Measurements from ENCODE around the gene IPO9. TPM values are rescaled to one million over a fixed set of nuclear protein-coding genes. Genes with fewer than 3 reads are reported as not detected.

IPO9 gene
- total RNA-seq (2014; rRNA removed; shearing (Covaris generic)) = 30.1 and 38.9 TPM in 2 replicates
- 26.7 and 31.1 TPM in 2 replicates for polyA plus RNA-seq (2015; cell fraction: cytosol; rRNA removed)
- 48.8 and 53.8 TPM in 2 replicates for polyA plus RNA-seq (2015; cell fraction: nucleus; rRNA removed)

DNA sequence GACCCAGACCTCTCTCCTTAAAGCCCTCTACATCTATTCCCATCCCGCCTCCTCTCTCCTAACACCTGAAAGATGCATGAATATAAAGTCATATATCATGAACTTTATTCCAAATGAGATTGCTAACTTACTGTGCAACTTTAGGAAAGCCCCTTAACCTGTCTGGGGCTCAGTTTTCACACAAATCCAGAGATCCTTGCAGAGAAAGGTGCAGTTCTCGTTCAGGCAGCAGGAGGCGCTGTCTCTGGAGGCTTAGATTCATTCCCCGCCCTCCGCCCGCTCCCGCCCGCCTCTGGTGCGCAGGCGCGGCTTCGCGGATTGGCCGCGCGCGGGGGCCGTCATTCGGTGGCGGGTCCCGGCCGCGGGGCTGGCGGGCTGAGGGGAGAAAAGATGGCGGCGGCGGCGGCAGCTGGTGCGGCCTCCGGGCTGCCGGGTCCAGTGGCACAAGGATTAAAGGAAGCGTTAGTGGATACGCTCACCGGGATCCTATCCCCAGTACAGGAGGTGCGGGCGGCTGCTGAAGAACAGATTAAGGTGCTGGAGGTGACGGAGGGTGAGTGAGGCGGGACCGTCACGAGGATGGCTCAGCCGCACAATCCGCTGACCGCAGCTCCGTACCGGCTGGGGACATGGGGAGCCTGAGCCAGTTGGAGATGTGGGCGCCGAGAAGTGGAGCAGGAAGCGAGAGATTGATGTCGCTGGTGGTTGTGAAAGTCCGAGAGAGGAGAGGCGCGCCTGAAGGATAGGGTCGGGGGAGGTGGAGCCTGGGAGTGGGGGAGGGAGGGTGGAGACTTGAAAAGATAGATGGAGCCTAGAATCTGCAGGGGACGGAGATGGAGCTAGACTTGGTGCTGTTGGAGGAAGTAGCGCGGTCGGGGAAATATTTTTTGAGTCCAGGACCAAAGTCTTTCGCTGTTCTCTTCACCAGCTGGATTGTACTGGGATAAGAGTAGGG lies at the start of gene IPO9:
IPO9 (plus strand) TSS at position 338 of the 955 bp plus-strand sequence; CDS start at position 391, 53 bp downstream.
- peak; percentile 91 for DNase-seq (ENCODE audit: low read depth)

DNA sequence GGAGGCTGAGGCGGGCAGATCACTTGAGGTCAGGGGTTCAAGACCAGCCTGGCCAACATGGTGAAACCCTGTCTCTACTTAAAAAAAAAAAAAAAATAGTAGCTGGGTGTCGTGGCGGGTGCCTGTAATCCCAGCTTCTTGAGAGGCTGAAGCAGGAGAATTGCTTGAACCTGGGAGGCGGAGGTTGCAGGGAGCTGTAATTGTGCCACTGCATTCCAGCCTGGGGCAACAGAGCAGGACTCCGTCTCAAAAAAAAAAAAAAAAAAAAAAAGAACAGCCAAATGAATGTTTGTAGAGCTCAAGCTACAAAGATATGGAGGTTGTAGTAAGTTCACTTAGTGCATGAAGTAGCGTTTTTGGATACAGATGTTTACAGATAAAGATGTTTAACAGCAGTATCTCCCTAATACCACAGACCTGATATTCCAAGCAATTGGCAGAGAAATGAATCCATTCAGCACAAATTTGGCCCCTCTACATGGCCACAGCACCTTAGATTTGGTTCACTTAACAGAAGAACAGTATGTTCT lies 49.5 kb upstream of the IPO9 start:
- DNase-seq (ENCODE audit: low read depth) = no peak

DNA sequence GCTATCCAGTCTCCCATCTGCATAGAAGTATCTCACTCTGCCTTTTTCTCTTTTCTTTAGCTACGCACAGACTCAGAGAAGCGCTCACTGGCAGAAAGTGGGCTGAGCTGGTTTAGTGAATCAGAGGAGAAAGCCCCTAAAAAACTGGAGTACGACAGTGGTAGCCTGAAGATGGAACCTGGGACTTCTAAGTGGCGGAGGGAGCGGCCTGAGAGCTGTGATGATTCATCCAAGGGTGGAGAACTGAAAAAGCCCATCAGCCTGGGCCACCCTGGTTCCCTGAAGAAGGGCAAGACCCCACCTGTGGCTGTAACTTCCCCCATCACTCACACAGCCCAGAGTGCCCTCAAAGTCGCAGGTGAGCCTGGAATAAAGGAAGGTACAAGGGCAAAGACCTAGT lies 48.0 kb upstream of the IPO9 start:
- DNase-seq (ENCODE audit: low read depth) = no peak

DNA sequence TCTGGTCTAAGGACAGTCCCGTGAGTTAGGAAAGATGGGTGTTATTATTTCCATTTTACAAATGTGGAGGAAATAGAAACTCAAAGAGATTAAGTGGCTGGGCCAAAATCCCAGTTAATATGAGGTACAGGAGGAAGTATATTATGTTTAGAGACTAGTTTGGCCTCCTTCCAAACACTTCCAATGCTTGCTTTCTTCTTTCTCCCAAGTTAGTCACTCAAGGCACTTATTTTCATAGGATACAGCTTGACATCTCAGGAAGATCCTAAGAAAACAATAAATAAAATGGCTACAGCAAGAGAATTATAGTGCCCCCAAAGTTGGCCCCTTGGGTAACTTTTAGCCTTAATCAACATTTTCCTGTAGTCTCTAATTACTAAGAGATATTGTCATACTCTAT lies 47.5 kb upstream of the IPO9 start:
- peak; percentile 41 for DNase-seq (ENCODE audit: low read depth)

DNA sequence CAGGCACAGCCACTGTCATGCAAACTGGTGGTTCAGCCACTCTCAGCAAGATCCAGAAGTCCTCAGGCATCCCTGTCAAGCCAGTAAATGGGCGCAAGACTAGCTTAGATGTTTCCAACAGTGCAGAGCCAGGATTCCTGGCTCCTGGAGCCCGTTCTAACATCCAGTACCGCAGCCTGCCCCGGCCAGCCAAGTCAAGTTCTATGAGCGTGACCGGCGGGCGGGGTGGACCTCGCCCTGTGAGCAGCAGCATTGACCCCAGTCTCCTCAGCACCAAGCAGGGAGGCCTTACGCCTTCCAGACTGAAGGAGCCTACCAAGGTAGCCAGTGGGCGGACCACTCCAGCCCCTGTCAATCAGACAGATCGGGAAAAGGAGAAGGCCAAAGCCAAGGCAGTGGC lies 46.6 kb upstream of the IPO9 start:
- DNase-seq (ENCODE audit: low read depth) = no peak

DNA sequence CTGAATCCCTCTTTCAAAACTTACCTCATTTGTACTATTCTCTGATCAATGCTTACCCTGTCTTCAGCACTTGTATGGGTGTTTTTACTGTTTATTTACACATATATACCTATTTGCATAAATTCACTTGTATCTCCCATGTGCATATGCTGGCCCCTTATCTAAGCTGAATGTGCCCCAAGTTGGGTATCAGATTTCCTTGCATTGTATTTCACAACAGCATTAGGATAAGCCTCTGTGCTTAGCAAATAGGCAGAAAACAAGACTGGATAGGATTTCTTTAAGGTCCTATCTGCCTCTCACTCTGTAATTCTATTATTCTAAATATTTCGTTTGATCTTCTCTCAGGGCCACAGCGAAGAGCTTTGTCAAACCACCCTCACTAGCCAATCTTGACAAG lies 45.9 kb upstream of the IPO9 start:
- no peak for DNase-seq (ENCODE audit: low read depth)

DNA sequence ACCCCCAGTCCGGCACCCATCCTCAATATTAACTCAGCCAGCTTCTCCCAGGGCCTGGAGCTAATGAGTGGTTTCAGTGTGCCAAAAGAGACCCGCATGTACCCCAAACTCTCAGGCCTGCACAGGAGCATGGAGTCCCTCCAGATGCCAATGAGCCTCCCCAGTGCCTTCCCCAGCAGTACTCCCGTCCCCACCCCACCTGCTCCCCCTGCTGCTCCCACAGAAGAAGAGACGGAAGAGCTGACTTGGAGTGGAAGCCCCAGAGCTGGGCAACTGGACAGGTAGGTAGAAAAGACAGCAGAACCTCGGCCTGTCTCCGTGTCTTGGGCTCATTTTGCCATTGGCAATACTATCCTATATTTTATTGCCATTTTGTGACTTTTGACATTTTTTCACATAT lies 45.4 kb upstream of the IPO9 start:
- DNase-seq (ENCODE audit: low read depth) = no peak

DNA sequence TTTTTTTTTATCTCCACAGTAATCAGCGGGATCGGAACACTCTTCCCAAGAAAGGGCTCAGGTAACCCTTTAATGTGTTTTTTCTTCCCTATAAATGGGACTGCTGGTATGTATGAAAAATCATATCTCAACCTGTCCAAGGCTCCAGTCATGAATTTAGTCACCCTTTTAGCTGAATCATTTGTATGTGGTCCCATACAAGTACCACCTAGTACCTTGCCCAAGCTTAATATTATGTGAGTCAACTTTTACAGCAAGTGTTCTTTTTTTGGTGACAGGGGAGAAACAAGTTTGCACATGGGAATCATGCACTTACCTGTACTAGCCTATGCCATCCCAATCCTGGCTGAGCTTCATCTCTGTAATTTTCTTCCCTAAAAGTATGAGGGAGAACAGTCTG lies 43.7 kb upstream of the IPO9 start:
- DNase-seq (ENCODE audit: low read depth) = no peak

DNA sequence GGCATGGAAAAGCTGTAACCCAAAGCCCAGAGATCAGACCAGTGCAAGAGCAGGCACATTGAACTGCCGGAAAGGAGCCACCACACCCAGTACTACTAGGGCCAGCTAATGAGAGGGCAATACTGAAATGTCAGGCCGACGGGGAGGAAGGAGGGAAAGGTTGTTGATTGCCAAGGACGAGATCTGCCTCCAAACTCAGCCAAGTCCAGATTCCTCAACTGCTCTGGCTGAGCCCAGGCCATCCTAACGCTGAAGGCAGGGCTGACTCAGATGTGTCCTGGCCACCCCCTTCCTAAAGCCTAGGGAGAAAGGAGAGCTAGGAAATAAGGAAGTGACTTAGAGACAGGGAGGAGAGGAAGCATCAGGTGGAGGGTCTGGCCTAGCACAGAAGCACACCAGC lies 42.1 kb upstream of the IPO9 start:
- no peak for DNase-seq (ENCODE audit: low read depth)

DNA sequence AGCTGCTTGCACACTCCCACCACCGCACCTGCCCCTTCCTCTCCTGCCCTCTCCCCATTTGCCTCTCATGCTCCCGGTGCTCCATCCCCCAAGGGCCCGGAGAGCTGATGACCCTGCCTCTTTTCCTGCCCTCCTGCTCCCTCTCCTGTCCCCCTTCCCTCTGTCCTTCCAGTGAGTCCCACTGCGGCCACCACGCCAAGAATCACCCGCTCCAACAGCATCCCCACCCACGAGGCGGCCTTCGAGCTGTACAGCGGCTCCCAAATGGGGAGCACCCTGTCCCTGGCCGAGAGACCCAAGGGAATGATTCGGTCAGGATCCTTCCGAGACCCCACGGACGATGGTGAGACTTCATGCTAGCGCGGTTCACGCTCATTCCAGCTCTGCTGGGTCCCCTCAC lies 40.7 kb upstream of the IPO9 start:
- no peak for DNase-seq (ENCODE audit: low read depth)

DNA sequence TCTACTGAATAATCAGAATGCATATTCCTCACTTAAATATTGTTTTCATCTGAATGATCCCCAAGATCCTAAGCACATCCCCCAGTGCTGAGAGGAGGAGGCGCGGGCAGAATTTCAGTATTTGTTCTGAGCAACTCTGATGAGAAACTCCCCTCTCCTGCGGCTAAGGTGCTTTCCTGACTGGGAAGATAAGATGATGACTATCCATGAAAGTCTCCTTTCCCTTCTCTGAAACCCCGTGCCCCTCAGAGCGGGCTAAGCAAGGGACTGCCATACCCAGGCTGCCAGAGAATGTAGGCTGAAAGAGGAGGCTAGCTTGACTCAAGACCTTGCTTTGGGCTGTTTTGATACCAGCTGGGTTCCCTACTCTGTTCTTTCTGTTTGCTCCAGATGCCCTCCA lies 39.7 kb upstream of the IPO9 start:
- no peak for DNase-seq (ENCODE audit: low read depth)

DNA sequence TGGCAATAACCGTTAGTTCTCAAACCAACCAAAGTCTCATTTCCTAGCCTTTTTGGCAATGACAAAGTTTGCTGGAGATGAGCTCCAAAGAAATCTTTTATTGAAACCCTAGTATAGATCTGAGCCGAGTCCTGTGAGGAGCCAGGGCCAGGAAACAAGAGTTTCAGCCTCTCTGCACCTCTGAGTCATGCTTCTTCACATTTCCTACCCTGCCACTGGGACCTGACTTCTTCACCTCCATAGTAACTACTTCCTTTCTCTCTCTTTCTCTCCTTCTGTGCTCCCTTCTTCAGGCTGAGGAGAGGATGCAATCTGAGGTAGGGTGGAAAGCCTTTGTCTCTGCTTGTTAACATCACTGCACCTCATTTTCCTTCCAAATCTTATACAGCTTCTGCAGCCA lies 38.7 kb upstream of the IPO9 start:
- peak; percentile 80 for DNase-seq (ENCODE audit: low read depth)

DNA sequence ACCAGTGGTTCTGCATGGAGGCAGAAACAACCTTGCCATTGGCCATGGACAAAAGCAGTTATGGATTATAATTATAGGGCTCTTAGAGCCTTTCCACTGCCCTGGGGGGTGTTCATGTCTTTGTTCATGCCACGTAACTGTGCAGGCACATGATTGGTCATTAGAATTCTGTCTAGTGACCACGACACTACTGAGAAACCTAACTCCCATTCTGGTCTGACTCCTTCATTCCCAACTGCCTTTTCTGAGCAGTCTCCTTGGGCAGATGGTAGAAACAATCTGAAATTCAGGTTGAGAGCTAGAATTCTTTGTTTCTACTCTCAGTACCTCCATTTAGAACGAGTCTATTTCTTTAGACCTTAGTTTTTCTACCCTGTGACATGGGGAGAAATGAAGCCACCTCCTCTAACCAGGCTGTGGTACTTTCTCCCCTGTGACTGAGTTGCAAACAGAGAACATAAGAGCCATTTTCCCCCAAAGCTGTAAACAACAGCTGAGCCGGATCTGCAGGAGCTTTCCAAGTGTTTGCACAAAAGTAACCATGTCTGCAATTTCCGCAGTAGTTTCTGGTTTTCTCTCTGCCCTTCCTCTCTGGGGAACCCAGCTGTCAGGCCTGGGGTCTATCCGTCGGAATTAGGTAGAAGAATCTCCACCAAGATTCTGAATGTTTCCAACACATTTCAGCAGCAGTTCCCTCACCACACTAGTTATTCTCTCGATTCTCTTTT lies 37.7 kb upstream of the IPO9 start:
- DNase-seq (ENCODE audit: low read depth) = no peak

DNA sequence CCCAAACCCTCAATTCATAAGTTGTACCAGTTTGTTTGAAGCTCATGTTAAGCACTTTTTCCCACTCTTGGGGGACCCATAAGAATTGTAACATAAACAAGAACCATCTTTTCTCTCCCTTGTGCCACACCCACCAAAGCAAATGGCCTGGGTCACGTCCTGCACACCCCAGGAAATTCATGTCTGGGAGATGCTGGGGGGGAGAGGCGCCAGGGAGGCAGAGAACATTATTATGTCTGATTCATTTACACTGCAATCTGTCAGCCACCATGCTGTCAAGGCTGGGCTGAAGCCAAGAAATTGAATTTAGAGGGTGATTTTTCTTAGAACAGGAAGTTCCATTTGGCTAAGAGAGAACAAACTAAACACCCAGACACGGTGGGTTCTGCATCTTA lies 37.2 kb upstream of the IPO9 start:
- DNase-seq (ENCODE audit: low read depth) = peak; percentile 76

DNA sequence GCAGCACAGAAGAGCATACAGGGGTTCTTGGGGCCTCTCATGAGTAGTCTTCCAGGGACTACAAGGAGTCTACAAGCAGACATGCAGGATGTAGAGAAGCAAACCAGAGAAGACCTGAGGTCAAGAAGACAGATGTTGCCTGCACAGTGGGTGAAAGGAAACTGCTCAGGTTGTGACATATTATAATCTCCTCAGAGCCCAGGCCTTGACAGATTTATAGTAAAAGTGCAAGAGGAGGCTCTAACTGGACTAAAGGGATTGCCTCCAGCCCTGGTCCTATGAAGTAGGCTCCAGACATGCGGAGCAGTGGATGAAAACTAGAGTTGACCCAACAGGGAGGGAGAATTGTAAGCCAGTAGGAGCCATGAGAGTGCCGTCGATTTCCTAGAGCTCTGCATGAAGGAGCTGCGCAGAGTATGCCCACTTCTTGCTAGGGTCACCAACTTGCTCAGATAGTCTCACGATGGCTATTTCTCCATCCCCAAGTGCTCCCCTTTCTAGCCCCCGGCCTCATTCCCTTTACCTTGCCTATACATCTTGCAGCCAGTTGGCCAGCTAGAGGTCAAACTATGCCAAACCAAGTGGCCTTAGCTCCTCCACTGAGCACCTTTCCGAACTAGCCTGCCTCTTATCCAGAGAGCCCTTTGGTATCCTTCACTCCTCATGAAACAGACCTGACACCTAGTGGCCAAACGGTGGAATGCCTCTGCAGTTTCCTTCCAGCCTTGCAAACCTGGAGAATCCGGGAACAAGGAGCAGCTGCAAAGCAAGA lies 36.2 kb upstream of the IPO9 start:
- peak; percentile 80 for DNase-seq (ENCODE audit: low read depth)

DNA sequence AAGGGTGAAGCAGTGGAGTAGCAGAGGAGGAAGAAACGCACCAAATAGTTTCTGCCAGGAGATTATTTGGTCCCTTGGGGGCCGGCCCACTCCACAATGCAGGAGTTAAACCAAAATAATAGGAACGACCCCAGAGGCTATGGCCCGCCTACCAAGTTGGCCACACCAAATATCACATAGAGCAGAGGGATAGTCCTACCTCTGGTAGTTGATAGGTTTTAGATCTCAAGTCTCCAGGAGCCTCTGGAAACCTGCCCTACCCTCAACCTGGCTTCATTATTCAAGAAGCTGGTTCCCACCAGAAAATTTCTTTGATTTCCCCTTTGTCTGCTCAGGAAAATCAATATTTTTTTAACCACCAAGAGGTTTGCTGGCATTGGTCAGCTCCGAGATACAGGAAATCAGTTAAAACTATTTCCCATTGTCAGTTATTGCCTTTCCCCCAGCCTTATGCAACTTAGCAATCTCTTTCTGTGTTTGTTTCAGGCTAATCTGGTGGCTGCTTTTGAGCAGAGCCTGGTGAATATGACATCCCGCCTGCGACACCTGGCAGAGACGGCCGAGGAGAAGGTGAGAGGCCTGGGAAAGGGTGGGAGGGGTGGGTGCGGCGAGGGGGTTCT lies 35.5 kb upstream of the IPO9 start:
- DNase-seq (ENCODE audit: low read depth) = no peak

DNA sequence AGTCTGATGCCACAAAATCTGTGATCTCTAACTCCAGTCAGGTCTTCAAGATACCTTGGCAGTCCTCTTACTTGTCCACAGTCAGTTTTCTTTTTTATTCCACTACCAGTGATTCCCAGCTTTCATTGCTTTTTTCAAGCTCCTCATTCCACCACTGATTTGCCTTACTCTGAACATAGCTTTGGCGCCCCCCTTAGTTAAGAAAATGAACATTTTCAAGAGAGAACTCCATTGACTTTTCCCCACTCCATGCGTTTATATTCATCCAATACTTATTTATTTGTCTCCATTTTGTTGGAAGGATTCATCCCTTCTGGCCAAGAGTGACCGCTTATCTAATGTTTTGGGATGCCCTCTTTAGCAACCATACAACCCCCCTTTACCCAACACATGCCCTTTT lies 33.9 kb upstream of the IPO9 start:
- DNase-seq (ENCODE audit: low read depth) = peak; percentile 35

DNA sequence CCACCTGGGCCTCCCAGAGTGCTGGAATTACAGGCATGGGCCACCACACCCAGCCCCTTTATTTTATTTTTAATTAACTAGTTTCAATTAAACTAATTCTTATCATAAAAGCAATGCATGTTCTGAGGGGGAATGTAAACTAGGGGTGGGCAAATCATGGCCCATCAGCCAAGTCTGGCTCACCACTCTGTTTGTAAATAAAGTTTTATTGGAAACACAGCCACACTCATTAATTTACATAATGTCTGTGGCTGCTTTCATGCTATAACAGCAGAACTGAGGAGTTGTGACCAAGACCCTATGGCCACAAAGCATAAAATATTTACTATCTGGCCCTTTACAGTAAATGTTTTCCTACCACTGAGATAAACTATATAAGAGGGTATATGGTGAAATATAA lies 28.7 kb upstream of the IPO9 start:
- DNase-seq (ENCODE audit: low read depth) = no peak

DNA sequence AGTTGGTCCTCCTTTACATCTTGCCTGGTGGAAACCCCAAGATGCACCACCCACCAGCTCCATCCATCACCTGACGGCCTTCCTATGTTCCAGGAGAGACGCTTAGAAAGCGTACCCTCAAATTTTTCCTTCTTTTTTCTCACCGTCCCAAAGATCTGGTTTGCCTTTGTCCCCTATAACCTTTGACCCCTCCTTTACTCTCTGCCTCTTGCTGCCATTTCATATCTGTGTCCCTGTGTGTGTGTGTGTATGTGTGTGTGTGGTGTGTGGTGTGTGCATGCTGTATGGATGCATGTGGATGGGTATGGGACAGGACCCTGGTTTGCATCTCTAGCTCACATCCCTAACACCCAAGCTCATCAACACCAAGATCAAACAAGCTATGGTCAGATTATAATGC lies 22.2 kb upstream of the IPO9 start:
- DNase-seq (ENCODE audit: low read depth) = no peak

DNA sequence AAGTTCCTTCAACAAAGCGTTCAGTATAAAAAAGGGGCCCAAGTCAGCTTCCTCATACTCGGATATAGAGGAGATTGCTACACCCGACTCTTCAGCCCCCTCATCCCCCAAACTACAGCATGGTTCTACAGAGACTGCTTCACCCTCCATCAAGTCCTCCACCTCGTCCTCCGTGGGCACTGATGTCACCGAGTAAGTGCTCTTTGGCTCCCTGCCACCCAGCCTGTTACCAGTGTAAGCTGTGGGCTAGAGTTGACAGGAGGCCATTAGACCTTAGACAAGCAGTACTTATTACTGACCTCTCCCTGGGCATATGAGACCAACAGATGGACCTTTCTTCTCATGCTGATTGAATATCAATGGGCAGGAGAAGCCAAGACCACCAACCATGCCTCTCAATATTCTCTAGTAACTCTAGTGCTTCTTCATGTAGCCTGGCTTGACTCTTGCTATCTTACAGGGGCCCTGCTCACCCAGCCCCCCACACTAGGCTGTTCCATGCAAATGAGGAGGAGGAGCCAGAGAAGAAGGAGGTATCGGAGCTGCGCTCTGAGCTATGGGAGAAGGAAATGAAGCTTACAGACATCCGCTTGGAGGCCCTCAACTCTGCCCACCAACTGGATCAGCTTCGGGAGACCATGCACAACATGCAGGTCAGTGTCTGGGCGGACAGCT lies 20.9 kb upstream of the IPO9 start:
- no peak for DNase-seq (ENCODE audit: low read depth)

Data from HT1080 (cell line).